Epithelial cell of prostate (primary cell): ENCODE measurements around the gene KBTBD2.
"Not testable (repeated sequence)": the region's sequence is repeated elsewhere in the genome, so short reads cannot be mapped to it uniquely, and the experiment has no call there.

ENCODE experiments used
- DNase-seq: peaks from one replicate; pipeline ENCODE4 v3.0.0-alpha.2; 2011; ENCODE audit warnings: low read depth, low spot score
- H3K27ac ChIP-seq: fragments of 450-650 bp; 2 replicates; pipeline ENCODE4 v1.5.1; 2017; ENCODE audit warnings: mild to moderate bottlenecking

KBTBD2 gene

DNA sequence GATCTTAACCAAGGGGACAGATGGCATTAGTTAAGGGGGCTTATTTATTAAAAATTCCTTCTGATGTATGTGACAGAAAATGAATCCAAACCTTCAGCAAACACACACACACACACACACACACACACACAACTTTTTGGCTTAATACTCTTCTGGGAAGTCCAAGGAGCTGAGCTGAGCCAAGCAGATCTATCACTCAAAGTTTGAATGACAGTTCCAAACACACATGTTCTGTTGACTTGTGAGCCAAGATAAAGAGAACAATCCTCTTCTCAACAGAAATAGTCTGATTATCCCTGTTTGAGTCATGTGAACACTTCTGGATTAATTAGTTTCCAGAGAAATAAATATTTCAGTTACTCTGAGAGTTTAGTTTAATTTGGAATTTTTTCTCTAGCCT, 31.5 kb downstream of the KBTBD2 start:
- H3K27ac ChIP-seq = no peak overlapping the region
- no peak for DNase-seq

DNA sequence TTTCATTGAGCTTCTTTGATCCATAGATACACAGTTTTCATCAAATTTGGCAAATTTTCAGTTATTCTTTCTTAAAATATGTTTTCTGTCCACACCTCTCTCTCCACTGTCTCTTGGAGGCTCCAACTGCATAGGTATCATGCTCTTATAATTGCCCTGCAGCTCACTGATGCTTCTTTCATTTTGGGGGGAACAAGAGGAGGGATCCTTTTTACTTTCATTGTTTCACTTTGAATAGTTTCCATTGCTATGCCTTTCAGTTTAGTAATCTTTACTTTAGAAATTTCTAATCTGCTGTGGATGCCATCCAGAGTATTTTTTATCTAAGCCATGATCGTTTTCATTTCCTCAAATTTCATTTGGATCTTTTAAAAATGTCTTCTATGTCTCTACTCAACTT, 32.9 kb downstream of the KBTBD2 start:
- DNase-seq = no peak
- H3K27ac ChIP-seq = no peak overlapping the region

DNA sequence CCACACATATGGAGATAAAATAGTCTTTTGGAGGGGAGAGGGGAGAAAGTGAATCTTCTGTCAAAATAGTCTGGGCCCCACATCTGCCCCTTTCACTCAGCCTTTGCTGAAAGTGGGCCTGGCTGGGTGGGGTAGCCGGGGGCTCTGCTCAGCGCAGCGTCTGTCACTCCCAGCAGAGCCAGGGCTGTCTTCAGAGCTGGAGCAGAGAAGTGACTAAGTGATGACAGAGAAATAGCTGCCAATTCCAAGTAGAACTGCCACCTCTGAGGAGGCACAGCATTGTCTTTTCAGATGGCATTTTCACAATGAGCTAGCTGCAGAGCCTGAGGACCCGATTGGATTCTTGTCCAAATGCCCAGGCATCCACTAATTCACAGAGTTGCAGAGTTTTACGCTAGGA, 34.5 kb downstream of the KBTBD2 start:
- not testable (repeated sequence) for DNase-seq, H3K27ac ChIP-seq

DNA sequence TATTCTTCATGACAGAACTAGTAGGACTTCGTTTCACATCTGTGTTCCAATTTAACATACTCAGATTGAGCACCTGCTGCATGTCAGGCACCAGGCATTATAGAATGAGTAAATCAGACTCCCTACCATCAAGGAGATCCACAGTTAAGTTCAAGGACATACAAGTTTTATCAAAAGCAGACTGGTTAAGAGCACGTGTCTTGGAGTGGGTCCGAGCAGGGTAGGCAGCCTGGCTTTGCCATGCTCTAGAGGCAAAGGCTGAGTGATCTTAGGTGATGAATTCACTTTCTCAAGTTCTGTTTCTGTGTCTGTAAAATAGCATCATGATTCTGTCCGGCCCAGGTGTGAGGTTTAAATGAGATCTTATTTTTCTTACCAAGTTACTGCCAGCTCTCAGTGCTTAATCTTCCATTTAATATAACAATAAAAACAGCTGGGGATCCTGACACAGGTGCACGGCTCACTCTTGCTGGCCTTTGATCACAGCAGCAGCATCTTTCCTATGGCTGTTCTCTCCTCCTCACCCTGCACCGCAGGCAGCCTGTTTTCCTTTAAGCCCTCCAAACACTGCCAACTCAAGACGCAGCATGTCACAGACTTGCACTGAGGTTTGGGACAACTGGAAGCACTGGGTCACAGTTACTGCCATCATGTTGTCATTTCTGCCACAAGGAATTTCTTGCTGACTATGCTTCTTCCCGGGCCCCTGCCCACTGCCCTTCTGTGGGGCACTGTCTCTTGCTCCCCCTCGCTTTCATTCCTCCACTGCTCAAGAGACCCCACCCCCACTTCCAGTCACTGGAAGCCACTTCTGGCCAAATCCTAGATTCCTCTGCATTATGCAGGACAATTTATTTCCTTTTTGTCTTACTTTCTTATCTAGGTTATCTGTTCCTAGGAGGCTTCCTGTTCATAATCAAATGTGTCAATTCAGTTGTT, 35.5 kb downstream of the KBTBD2 start:
- DNase-seq, H3K27ac ChIP-seq: not testable (repeated sequence)

DNA sequence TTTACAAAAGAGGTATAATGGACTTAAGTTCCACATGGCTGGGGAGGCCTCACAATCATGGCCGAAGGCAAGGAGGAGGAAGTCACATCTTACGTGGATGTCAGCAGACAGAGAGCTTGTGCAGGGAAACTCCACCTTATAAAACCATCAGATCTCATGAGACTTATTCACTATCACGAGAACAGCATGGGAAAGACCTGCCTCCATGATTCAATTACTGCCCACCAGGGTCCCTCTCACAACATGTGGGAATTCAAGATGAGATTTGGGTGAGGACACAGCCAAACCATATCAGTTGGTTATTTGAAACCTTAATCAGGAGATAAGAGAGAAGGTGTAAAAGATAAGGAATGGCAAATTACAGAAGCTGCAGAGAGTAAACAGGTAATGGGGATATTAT, 40.9 kb downstream of the KBTBD2 start:
- not testable (repeated sequence) for H3K27ac ChIP-seq, DNase-seq

DNA sequence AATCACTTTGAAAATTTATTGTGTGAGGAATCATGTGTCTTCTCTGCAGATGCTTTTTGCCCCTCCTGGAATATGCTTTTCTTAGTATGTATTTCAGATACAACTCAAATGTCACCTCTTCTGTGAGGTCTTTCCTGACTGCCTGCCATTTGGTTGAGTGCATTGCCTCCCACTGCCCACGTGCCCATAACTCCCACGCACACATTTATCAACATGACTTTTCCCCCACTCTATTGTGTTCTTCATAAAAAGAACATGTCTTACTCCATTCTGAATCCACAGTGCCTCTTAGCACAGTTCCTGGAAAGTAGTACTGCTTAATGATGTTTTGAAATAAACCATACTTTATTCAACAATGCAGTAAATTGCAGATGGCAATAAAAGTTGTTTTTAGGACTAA, 42.9 kb downstream of the KBTBD2 start:
- not testable (repeated sequence) for DNase-seq, H3K27ac ChIP-seq

DNA sequence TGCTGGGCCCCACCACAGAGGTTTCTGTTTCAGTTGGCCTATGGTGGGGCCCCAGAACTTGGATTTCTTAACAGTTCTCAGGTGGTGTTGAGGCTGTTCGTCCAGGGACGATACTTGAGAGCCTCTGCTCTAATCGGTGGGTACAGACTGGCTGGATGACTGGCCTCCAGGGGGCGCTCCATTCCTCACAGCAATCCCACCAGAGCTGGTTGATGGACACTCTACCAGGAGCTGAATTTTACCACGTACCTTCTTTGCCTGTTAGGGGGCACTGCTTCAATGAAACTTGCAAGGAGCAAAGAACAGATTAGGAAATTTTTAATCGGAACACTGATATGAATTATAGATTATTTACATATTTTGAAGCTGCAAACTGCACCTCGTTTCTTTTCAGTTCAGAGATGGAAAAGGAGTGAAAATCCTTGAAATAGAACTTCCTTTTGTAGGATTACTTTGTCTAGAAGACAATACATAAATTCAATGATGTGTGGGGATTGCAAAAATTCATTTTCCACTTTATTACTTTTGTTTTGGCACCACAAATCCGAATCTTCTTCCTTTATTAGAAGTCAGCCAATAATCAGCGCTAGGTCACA, 44.8 kb downstream of the KBTBD2 start:
- no peak overlapping the region for H3K27ac ChIP-seq
- no peak for DNase-seq

DNA sequence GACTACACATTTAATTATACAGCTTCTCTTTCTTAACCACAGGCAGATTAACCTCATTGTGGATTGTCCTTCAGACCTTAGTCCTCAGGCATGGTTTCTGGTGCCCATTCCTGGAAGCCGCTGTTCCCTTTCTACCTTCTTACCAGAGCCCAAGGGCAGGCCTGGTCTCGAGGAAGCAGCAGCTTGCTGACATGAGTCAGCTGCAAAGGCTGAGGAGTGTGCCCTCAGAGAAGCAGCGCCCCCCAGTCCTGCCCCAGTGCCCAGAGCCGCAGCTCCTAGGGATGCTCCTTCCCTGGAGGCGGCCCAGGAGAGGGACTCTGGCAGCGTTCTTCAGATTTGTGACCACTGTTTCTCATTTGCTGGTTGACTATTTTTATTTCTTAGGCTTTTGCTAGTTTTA, 46.8 kb downstream of the KBTBD2 start:
- not testable (repeated sequence) for H3K27ac ChIP-seq, DNase-seq

DNA sequence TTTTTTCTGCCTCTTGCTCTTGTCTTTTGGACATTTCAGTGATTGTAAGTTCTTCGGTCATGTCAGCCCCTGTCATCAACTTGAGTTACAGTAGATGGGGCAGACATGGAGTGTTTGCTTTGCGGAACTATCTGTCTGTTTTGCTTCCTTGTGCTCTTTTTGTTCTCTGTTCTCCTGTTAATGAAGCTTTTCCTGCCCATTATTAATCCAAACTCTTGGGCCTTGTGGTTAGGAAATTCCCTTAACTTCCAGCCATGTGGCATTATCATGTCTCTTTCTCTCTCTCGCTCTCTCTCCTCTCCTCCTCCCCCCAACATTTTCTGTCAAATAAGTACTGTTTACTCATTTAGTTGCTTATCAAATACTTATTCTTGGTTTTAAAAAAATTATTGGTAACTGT, 47.8 kb downstream of the KBTBD2 start:
- not testable (repeated sequence) for DNase-seq

DNA sequence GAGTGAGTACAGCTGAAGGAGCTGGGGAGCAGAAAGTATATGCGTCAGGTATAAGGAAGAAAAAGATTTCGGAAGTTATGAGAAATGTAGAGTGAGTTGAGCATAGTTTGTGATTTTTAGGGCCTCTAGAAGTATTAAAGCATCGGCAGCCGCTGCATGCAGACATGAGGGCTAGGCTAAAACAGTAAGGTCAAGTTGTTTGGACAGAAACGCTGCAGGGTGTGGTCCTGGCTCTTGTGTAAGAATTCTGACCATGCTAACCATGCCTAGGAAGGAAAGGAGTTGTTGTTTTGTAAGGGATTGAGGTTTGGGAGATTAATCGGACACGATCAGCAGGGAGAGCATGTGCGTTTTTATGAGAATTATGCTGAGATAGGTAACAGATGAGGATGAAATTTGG, 51.7 kb downstream of the KBTBD2 start:
- not testable (repeated sequence) for DNase-seq, H3K27ac ChIP-seq

More for the DNA sequence above, 47.8 kb downstream of the KBTBD2 start:
- not testable (repeated sequence) for H3K27ac ChIP-seq

DNA sequence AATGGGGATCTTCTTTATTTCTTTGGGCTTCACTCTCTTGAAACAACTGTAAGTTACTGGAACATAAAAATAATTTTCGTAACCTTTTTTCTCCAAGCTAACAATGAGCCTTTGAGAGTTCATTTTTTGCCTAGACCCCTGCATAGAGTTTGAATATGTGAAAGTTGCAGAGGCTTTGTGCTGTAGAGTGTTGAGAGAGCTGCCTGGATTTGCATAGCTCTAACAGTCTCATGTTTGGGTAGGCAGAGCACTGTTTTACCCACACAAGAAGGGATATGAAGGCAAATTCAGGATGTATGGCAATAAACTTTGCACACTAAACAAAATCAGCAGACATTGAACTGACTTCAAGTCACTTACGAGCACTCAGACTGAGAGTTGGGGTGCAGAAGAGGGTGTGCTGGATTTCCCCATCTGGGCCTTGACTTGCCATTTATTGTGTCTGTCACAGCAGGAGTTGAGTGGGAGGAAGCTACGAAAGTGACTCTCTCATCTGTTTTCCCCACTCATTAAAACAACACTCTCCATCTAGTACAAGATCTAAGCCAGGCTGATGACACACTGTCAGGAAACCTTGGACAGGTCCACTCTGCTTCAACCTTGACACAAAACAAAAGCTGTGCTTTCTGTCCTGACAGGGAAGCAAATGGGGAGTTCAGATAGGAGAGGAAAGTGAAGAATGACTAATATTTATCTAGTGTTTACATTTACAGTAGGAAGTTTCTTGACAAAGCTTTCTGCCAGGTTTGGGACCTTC, 62.4 kb downstream of the KBTBD2 start:
- H3K27ac ChIP-seq, DNase-seq: not testable (repeated sequence)
